GM10248 (cell line): ENCODE measurements around the gene FGD3.
"Not testable (repeated sequence)": the region's sequence is repeated elsewhere in the genome, so short reads cannot be mapped to it uniquely, and the experiment has no call there.

Experiments used
- CTCF ChIA-PET: fragments of 300-600 bp; sonication (Branson Sonifier 250); formaldehyde crosslinking; extraction: SDS; loops from one replicate; lab custom pipeline; 2021; ENCODE audit warnings: antibody characterized with exemption; lab: Yijun Ruan, JAX
- POLR2A ChIA-PET: fragments of 350-650 bp; sonication (Branson Sonifier 250); formaldehyde crosslinking; extraction: SDS; loops from one replicate; lab custom pipeline; 2020; ENCODE audit warnings: antibody characterized with exemption; lab: Yijun Ruan, JAX
- DNase-seq: peaks from one replicate; pipeline ENCODE4 v3.0.0; 2012; ENCODE audit errors: extremely low spot score
- TF ChIP-seq, protein P1 (sequence below): IDR thresholded peaks from 2 replicates; pipeline ENCODE4 v1.5.1; 2012; ENCODE audit warnings: mild to moderate bottlenecking, low read depth; ENCODE audit errors: extremely low read depth, missing control alignments, control extremely low read depth

Gene FGD3

DNA sequence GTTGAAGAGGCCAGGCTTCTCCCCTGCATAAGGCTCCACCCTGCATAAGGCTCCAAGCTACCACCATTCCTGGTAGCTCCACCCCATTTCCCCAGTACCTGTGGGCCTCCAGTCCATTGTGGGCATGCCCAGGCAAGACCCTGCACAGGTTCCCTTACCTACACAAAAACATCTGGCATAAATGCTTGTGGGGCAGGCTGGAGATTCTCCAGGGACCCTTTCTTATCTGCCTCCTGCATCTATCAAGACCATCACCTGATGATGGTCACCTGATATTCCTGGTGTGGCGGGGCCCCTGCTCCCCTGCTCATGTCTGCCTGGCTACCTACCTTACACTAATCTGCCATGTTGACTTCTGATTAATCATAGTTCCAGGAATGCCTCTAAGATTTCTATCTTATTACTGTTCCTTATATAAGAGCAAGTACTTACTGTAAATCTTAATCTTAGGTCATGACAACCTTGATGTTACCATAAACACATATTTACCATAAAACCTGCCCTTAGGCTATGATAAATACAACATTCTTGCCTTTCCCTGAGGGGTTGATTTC, 41.0 kb downstream of the FGD3 start:
- CTCF ChIA-PET = interaction anchor here (0.8 to 1.4 kb wide), 3 partner anchors 10 to 22 kb away, joined by 3 to 4 read pairs (median 3); no protein-coding TSS in a partner anchor
- POLR2A ChIA-PET = no interaction called here

DNA sequence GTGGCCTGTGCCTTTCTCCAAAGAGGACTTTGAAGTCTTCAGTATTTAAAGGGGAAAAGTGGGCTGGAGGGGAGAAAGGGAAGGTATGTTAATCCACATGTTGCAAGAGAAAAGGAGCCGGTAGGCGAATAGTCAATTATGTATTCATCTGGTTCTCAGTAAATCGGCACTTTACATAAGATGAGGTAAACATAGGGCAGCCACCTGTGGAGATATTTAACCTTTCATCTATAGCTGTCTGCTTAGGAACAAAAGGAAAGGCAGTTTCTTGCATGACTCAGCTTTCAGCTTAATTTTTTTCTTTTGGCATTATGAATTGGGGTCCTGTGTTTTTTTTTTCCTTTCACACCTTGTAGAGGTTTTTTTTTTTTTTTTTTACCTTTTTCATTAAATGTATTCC, 42.2 kb downstream of the FGD3 start:
- ChIA-PET CTCF (interaction anchor here (1.0 to 3.8 kb wide), 2 partner anchors 8 to 14 kb away, joined by 3 to 31 read pairs; no protein-coding TSS in a partner anchor), POLR2A (no interaction called here)
- DNase-seq = no peak
- TF ChIP-seq, protein P1, sequence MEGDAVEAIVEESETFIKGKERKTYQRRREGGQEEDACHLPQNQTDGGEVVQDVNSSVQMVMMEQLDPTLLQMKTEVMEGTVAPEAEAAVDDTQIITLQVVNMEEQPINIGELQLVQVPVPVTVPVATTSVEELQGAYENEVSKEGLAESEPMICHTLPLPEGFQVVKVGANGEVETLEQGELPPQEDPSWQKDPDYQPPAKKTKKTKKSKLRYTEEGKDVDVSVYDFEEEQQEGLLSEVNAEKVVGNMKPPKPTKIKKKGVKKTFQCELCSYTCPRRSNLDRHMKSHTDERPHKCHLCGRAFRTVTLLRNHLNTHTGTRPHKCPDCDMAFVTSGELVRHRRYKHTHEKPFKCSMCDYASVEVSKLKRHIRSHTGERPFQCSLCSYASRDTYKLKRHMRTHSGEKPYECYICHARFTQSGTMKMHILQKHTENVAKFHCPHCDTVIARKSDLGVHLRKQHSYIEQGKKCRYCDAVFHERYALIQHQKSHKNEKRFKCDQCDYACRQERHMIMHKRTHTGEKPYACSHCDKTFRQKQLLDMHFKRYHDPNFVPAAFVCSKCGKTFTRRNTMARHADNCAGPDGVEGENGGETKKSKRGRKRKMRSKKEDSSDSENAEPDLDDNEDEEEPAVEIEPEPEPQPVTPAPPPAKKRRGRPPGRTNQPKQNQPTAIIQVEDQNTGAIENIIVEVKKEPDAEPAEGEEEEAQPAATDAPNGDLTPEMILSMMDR = no peak

More for the DNA sequence above, 41.0 kb downstream of the FGD3 start:
- TF ChIP-seq, protein P1 = no peak
- DNase-seq = no peak

DNA sequence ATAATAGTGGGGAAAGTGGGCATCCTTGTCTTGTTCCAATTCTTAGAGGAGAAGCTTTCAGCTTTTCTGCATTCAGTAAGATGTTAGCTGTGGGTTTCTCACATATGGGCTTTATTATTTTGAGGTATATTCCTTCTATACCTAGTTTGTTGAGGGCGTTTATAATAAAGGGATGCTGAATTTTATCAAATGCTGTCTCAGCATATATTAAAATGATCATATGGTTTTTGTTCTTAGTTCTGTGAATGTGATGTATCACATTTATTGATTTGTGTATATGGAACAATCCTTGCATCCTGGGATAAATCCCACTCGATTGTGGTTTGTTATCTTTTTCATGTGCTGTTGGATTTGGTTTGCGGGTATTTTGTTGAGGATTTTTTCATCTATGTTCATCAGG, 43.1 kb downstream of the FGD3 start:
- POLR2A ChIA-PET = no interaction called here
- no peak for DNase-seq
- TF ChIP-seq, protein P1 = no peak
- CTCF ChIA-PET = interaction anchor here (1.7 to 3.8 kb wide), 2 partner anchors 10 to 13 kb away, joined by 4 to 31 read pairs; no protein-coding TSS in a partner anchor

DNA sequence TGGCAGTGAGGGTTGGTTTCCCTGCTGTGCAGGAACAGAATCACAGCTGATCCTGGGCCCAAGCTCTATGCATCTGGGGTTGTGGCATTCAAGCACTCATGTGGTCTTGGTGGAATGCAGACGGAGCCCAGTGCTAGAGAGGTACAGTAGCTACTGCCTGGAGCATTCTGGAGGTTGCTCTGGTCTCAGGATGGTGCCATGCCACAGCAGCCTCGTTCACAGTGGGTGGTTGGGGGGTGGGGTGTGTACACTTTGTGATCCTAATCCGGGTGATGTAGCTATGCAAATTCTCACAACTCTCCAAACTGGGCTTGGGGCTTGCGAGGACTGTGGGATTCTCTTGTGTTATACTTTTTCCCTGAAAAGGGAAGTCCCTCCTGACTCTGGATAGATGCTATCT, 45.2 kb downstream of the FGD3 start:
- ChIA-PET CTCF (interaction anchor here (1.2 to 3.8 kb wide), 3 partner anchors 11 to 143 kb away, joined by 3 to 31 read pairs (median 4); no protein-coding TSS in a partner anchor), POLR2A (no interaction called here)
- TF ChIP-seq, protein P1 = no peak
- no peak for DNase-seq

DNA sequence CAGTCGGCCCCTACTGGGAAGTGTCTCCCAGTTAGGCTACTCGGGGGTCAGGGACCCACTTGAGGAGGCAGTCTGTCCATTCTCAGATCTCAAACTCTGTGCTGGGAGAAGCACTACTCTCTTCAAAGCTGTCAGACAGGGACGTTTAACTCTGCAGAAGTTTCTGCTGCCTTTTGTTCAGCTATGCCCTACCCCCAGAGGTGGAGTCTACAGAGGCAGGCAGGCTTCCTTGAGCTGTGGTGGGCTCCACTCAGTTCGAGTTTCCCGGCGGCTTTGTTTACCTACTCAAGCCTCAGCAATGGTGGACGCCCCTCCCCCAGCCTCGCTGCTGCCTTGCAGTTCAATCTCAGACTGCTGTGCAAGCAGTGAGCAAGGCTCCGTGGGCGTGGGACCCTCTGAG, 51.5 kb downstream of the FGD3 start:
- DNase-seq, POLR2A ChIA-PET: not testable (repeated sequence)
- CTCF ChIA-PET = interaction anchor here (1.0 kb wide), 2 partner anchors 11 to 568 kb away, joined by 3 read pairs; no protein-coding TSS in a partner anchor

DNA sequence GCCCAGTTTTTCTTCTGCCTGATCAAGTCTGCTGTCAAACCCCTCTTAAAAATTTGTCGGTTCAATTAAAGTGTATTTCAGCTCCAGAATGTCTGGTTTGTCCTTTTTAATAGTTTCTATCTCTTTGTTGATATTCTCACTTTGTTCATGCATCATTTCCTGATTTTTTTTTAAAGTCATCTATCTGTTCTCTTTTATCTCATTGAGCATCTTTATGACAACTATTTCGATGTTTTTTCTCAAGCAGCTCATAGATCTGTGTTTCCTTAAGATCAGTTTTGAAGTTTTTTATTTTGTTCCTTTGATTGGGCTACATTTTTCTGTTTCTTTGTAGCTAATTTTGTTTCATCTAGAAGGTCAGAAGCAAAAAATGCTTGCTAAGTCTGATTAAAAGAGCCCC, 53.7 kb downstream of the FGD3 start:
- TF ChIP-seq, protein P1 = no peak
- ChIA-PET POLR2A (no interaction called here), CTCF (interaction anchor here (3.3 to 5.9 kb wide), 2 partner anchors 14 to 25 kb away, joined by 28 to 59 read pairs; no protein-coding TSS in a partner anchor)
- no peak for DNase-seq

DNA sequence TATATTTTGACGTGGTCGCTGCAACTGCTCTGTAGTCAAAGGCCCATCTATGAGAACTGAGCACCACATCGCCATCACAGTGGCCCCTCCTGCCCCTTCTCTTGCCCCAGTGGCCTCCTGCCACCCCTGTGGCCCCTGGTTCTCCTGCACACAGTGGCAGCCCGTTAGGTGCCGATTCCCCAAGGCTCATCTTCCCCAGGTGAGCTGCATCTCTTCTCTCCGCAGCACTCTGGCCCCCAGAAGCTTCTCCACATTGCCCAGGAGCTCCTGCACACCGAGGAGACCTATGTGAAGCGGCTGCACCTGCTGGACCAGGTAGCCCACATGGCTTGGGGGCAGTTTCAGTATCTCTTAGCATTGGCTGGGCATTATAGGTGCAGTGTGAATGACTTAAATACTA, 55.4 kb downstream of the FGD3 start:
- ChIA-PET POLR2A (no interaction called here), CTCF (interaction anchor here (0.9 to 5.9 kb wide), 17 partner anchors 11 to 564 kb away, joined by 3 to 59 read pairs (median 5); no protein-coding TSS in a partner anchor)
- DNase-seq = no peak
- TF ChIP-seq, protein P1 = no peak
